DMS153 treated with DMSO at 0.1 percent for 48 hours (cell line): ENCODE data around the gene IGBP1.
"Not testable (repeated sequence)": the region's sequence is repeated elsewhere in the genome, so short reads cannot be mapped to it uniquely, and the experiment has no call there.

ENCODE experiments used
- DNase-seq: peaks from one replicate; lab custom pipeline; 2025; ENCODE audit not compliant: unreplicated experiment; lab: John Stamatoyannopoulos, UW

Gene IGBP1

GRCh38 chrX:70133303-70134115 is at the start of gene IGBP1:
Gene IGBP1 (plus strand): TSS chrX:70133447. CDS start chrX:70133948, 501 bp downstream.
- DNase-seq, result peak; percentile 71

- DNase-seq, result no peak
Measured at GRCh38 chrX:70084592-70085240, 48.5 kb upstream of the IGBP1 start.

GRCh38 chrX:70087857-70088630 is 45.2 kb upstream of the IGBP1 start:
- no peak for DNase-seq

GRCh38 chrX:70088751-70089150 is 44.5 kb upstream of the IGBP1 start:
- DNase-seq, result no peak

GRCh38 chrX:70089604-70090297 is 43.5 kb upstream of the IGBP1 start:
- no peak for DNase-seq

- DNase-seq, result no peak
Measured at GRCh38 chrX:70092247-70092646, 41.0 kb upstream of the IGBP1 start.

GRCh38 chrX:70096052-70096451 is 37.2 kb upstream of the IGBP1 start:
- peak; percentile 1 for DNase-seq

- DNase-seq, result no peak
Measured at GRCh38 chrX:70105229-70105628, 28.0 kb upstream of the IGBP1 start.

GRCh38 chrX:70111436-70112026 is 21.7 kb upstream of the IGBP1 start:
- not testable (repeated sequence) for DNase-seq

GRCh38 chrX:70117738-70118137 is 15.5 kb upstream of the IGBP1 start:
- DNase-seq, result no peak

GRCh38 chrX:70123014-70123413 is 10.2 kb upstream of the IGBP1 start:
- DNase-seq, result not testable (repeated sequence)

GRCh38 chrX:70124678-70125077 is 8.6 kb upstream of the IGBP1 start:
- no peak for DNase-seq

GRCh38 chrX:70128071-70128470 is 5.2 kb upstream of the IGBP1 start:
- no peak for DNase-seq

- no peak for DNase-seq
Measured at GRCh38 chrX:70129816-70130215, 3.4 kb upstream of the IGBP1 start.

- no peak for DNase-seq
Measured at GRCh38 chrX:70132224-70132623, 1.0 kb upstream of the IGBP1 start.

GRCh38 chrX:70132877-70133302 is 357 bp upstream of the IGBP1 start:
- no peak for DNase-seq

- DNase-seq, result no peak
Measured at GRCh38 chrX:70134116-70134477, 850 bp downstream of the IGBP1 start.

GRCh38 chrX:70138622-70139021 is 5.4 kb downstream of the IGBP1 start:
- DNase-seq, result no peak

- no peak for DNase-seq
Measured at GRCh38 chrX:70139736-70140135, 6.5 kb downstream of the IGBP1 start.

GRCh38 chrX:70141373-70141772 is 8.1 kb downstream of the IGBP1 start:
- DNase-seq, result no peak
